RWPE1 (cell line): ENCODE results near the gene MPP4.

Source experiments
- CTCF ChIA-PET: fragments of 350-600 bp; sonication (Branson Sonifier 250); formaldehyde crosslinking; extraction: SDS; loops from one replicate; lab custom pipeline; 2021; lab: Yijun Ruan, JAX
- POLR2A ChIA-PET: fragments of 400-600 bp; formaldehyde crosslinking; extraction: SDS; loops from one replicate; lab custom pipeline; 2020; ENCODE audit warnings: antibody characterized with exemption; ENCODE audit not compliant: low non-redundant PET; lab: Yijun Ruan, JAX
- DNase-seq: peaks from one replicate; pipeline ENCODE4 v3.0.0; 2012; ENCODE audit warnings: low spot score
- H3K27ac ChIP-seq: fragments of 450-650 bp; 2 replicates; pipeline ENCODE4 v1.5.1; 2017
- TF ChIP-seq, protein P1 (sequence below): fragments of 450-650 bp; conservative IDR thresholded peaks from 2 replicates; pipeline ENCODE4 v1.5.1; 2017; ENCODE audit warnings: low read depth, mild to moderate bottlenecking

MPP4 gene

DNA sequence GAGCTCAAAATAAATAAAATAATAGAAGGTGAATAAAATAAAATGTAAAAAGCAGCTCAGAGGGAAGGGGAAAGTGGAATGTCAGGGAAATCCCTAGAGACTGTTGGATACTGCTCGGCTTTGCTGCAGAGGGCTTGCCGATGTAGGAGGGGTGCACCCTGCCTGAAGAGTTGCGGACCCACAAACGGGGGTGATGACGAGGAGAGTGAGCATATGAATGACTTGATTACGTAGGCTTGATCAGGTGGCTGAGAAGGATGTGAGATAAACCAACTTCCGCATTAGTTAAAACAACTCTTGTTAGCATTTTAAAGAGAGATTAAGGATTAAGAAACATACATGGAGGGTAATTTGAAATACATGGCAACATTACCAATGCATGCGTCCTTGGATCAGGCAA lies 34.1 kb downstream of the MPP4 start:
- TF ChIP-seq, protein P1, sequence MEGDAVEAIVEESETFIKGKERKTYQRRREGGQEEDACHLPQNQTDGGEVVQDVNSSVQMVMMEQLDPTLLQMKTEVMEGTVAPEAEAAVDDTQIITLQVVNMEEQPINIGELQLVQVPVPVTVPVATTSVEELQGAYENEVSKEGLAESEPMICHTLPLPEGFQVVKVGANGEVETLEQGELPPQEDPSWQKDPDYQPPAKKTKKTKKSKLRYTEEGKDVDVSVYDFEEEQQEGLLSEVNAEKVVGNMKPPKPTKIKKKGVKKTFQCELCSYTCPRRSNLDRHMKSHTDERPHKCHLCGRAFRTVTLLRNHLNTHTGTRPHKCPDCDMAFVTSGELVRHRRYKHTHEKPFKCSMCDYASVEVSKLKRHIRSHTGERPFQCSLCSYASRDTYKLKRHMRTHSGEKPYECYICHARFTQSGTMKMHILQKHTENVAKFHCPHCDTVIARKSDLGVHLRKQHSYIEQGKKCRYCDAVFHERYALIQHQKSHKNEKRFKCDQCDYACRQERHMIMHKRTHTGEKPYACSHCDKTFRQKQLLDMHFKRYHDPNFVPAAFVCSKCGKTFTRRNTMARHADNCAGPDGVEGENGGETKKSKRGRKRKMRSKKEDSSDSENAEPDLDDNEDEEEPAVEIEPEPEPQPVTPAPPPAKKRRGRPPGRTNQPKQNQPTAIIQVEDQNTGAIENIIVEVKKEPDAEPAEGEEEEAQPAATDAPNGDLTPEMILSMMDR, result no peak
- CTCF ChIA-PET, result no interaction called here
- POLR2A ChIA-PET, result no interaction called here
- DNase-seq, result no peak
- no peak overlapping the region for H3K27ac ChIP-seq

DNA sequence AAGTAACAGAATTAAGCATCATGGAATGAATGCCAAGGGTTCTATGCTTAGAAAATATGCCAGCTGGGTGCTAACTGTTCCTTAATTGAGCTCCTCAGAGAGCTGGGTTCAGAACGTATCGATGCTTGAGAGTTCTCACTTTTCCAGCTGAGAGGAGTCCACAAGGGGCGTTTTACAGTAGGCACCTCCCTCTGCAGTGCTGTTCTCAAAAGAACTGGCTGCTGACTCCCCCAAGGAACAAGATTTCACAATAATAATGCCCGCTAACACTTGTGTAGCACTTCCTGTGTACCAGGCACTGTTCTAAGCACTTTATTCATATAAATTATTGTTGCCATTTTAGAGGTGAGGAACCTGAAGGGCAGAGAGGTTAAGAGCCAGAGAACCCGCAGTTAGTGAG lies 37.1 kb downstream of the MPP4 start:
- POLR2A ChIA-PET, result no interaction called here
- CTCF ChIA-PET, result no interaction called here
- TF ChIP-seq, protein P1, result no peak
- DNase-seq, result no peak
- no peak overlapping the region for H3K27ac ChIP-seq

DNA sequence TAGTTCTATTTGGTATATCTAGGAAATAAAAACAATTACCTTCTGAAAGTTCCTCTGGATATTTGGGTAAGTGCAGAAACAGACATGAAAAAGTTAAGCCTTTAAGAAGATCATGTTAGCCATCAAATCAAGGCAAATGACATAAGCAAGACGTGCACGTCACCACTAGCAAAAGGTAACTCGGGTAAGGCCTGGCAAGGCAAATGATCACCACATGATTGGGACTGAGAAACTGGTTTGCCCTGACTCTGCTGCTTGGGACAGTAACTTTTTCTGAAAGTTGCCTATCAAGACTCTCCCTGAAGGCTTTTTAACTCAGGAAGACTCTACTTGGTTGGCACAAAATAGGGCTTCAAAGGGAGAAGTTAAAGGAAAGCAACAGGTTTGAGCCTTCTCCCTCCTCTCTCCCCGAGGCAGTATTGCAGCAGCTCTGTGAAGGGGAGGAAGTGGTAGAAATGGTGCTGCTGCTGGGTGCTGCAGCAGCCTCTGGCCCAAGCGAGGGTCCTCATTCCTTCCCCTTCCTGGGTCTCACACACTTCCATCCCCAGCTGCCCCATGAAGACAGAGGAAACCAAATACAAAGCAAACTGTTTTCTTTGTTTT lies 38.0 kb downstream of the MPP4 start:
- TF ChIP-seq, protein P1, result no peak
- CTCF ChIA-PET, result interaction anchor here (0.7 kb wide), 1 partner anchor 762 kb away, joined by 3 read pairs; no protein-coding TSS in a partner anchor
- no peak overlapping the region for H3K27ac ChIP-seq
- POLR2A ChIA-PET, result no interaction called here
- no peak for DNase-seq

DNA sequence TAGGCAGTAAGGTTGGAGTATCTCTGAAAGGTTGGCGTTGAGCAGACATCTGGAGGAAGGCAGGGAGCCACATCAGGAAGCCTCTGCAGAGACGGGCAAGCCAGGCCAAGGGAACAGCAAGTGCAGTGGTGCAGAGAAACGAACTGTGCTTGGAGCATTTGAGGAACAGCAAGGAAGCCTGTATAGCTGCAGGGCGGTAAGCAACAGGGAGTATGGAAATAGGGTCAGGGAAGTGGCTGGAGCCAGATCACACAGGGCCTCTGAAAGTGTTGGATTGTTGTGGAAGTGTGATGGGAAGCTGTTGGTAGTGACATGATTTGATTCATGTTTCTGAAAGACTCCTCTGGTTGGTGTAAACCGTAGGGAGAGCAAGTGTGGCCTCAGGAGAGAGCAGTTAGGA lies 41.7 kb downstream of the MPP4 start:
- DNase-seq, result no peak
- TF ChIP-seq, protein P1, result no peak
- ChIA-PET CTCF (no interaction called here), POLR2A (no interaction called here)
- no peak overlapping the region for H3K27ac ChIP-seq

DNA sequence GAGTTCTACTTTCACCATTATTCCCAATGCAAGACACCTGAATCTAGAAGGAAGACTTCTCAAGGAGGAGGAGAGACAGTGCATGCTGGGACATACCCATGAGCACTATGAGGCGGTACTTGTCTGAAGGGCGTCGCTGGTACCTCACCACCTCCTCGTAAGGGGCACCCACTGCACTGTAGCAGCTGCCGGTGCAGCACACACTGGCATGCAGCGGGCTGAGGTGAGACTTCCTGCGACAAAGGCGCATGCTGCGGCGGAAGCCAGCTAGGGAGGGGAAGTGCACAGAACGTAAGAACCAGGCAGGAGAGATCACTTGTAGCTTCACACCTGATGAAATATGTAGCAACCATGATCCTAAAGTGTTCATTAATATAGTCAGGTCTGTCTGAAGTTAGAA lies 42.3 kb downstream of the MPP4 start:
- TF ChIP-seq, protein P1, result no peak
- no peak for DNase-seq
- no peak overlapping the region for H3K27ac ChIP-seq
- ChIA-PET POLR2A (no interaction called here), CTCF (no interaction called here)

DNA sequence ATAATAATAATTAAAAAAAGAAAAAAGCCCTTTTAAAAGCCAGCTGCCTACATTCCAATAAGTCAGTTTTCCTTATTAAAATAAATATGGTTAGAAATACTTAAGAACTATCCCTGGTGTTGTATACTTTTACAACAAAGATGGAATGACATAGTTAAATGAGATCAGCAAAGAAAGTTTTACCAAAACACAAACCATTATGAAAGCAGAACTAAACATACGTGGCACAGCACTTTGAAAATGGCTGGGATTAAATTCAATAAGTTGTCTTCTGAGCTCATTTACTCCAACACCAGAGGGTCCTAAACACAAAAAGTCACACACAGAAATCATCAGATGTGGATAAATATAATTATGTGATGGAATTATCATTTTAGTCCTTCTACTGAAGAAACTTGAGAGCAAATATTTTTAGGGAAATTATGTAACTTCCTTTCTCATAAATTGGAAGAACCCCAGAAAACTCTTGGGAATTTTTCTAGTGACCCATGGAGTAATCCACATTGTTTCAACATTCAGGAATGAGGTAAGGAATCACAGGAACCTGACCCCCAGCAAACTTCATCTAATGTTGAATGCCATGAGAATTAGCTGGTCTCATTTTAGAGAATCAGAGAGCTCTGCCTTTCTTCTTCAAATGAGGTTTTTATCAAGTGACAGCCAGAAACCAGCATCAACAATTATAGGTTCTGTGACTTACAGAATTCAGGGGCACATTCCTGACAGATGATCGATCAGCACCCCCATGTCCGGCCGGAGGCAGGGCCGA lies 43.6 kb downstream of the MPP4 start:
- ChIA-PET CTCF (interaction anchor here (1.3 kb wide), 1 partner anchor 25 kb away, joined by 3 read pairs; no protein-coding TSS in a partner anchor), POLR2A (no interaction called here)
- TF ChIP-seq, protein P1, result no peak

More for the DNA sequence above, 43.6 kb downstream of the MPP4 start:
- H3K27ac ChIP-seq, result no peak overlapping the region
- DNase-seq, result no peak
